GM23338 (cell line): ENCODE data around the gene CADPS. TPM values are rescaled to one million over a fixed set of nuclear protein-coding genes. Genes with fewer than 3 reads are reported as not detected.

Source experiments
- ATAC-seq: fragments of 200-7000 bp; cut with Tn5 transposase; 3 replicates; pipeline ENCODE4 v1.9.1; 2020
- DNase-seq: peaks from one replicate; pipeline ENCODE4 v3.0.0-alpha.2; 2015; ENCODE audit warnings: low spot score
- H2AFZ ChIP-seq: fragments of 200-600 bp; sonication (generic); 2 replicates; pipeline ENCODE4 v1.8.0; 2016; ENCODE audit warnings: antibody characterized with exemption, mild to moderate bottlenecking, moderate library complexity
- H3F3A ChIP-seq: fragments of 200-600 bp; sonication (generic); replicated peaks from 2 replicates; pipeline ENCODE4 v1.8.0; 2017; ENCODE audit warnings: antibody characterized with exemption, mixed run types, low read depth
- H3K27ac ChIP-seq: fragments of 200-600 bp; sonication (generic); 2 replicates; pipeline ENCODE4 v1.6.1; 2016; ENCODE audit warnings: low read depth
- H3K27me3 ChIP-seq: fragments of 200-600 bp; sonication (generic); 2 replicates; pipeline ENCODE4 v1.8.0; 2016; ENCODE audit warnings: mild to moderate bottlenecking, mixed run types, moderate library complexity; ENCODE audit not compliant: insufficient read depth
- H3K36me3 ChIP-seq: fragments of 200-600 bp; sonication (generic); 2 replicates; pipeline ENCODE4 v1.8.0; 2016; ENCODE audit warnings: mild to moderate bottlenecking; ENCODE audit not compliant: insufficient read depth
- H3K4me1 ChIP-seq: fragments of 200-600 bp; sonication (generic); 2 replicates; pipeline ENCODE4 v1.8.0; 2016; ENCODE audit warnings: mild to moderate bottlenecking, moderate library complexity; ENCODE audit not compliant: insufficient read depth
- H3K4me2 ChIP-seq: fragments of 200-600 bp; sonication (generic); 2 replicates; pipeline ENCODE4 v1.7.1; 2017; ENCODE audit warnings: mixed run types
- H3K4me3 ChIP-seq: fragments of 200-600 bp; sonication (generic); 2 replicates; pipeline ENCODE4 v1.6.1; 2016; ENCODE audit warnings: mixed run types
- H3K79me2 ChIP-seq: fragments of 200-600 bp; sonication (generic); replicated peaks from 2 replicates; pipeline ENCODE4 v1.8.0; 2017; ENCODE audit warnings: mild to moderate bottlenecking; ENCODE audit not compliant: insufficient read depth
- H3K9me2 ChIP-seq: fragments of 200-600 bp; sonication (generic); 2 replicates; pipeline ENCODE4 v1.8.0; 2017; ENCODE audit not compliant: insufficient read depth
- H4K20me1 ChIP-seq: fragments of 200-600 bp; sonication (generic); replicated peaks from 2 replicates; pipeline ENCODE4 v1.8.0; 2017; ENCODE audit warnings: mild to moderate bottlenecking; ENCODE audit not compliant: insufficient read depth
- H3K27ac Mint-ChIP-seq: 2 replicates; pipeline ENCODE4 v1.8.0; 2020; ENCODE audit warnings: inconsistent platforms, mild to moderate bottlenecking, moderate library complexity, mixed read lengths
- H3K27me3 Mint-ChIP-seq: 3 replicates; pipeline ENCODE4 v1.8.0; 2022; ENCODE audit warnings: low read depth, mild to moderate bottlenecking, moderate library complexity, mixed read lengths, inconsistent platforms; ENCODE audit not compliant: insufficient read depth, poor library complexity
- H3K36me3 Mint-ChIP-seq: 3 replicates; pipeline ENCODE4 v1.8.0; 2021; ENCODE audit warnings: low read depth, mild to moderate bottlenecking, inconsistent platforms, moderate library complexity, mixed read lengths
- H3K4me1 Mint-ChIP-seq: 3 replicates; pipeline ENCODE4 v1.8.0; 2020; ENCODE audit warnings: mild to moderate bottlenecking, inconsistent platforms, mixed read lengths
- H3K4me3 Mint-ChIP-seq: 3 replicates; pipeline ENCODE4 v1.8.0; 2021; ENCODE audit warnings: moderate library complexity, mild to moderate bottlenecking, inconsistent platforms, mixed read lengths
- H3K9me3 Mint-ChIP-seq: 3 replicates; pipeline ENCODE4 v1.8.0; 2020; ENCODE audit warnings: moderate library complexity, mild to moderate bottlenecking, inconsistent platforms, mixed read lengths
- CREB1 ChIP-seq: fragments of 250-450 bp; sonication (Bioruptor Pico); IDR thresholded peaks from 2 replicates; pipeline ENCODE4 v1.5.0; 2020; ENCODE audit warnings: low read depth, mild to moderate bottlenecking, moderate library complexity
- CTCF ChIP-seq, 2 experiments: fragments of 200-600 bp in 1 of 2; sonication (generic) in 1 of 2; conservative IDR thresholded peaks; 2 replicates each; pipeline versions ENCODE4 v1.5.1 to v1.6.1; 2016 to 2017; ENCODE audit warnings: antibody characterized with exemption in 2 of 2, low read depth in 2 of 2, mild to moderate bottlenecking in 2 of 2, moderate library complexity in 1 of 2
- ETS1 ChIP-seq: IDR thresholded peaks from 2 replicates; pipeline ENCODE4 v1.6.1; 2016; ENCODE audit warnings: antibody characterized with exemption
- EZH2 ChIP-seq: fragments of 200-600 bp; sonication (generic); IDR thresholded peaks from one replicate; pipeline ENCODE4 v1.8.0; 2017; ENCODE audit warnings: antibody characterized with exemption, mild to moderate bottlenecking, low read depth; ENCODE audit not compliant: unreplicated experiment
- EZH2phosphoT487 ChIP-seq: fragments of 200-600 bp; sonication (generic); IDR thresholded peaks from one replicate; pipeline ENCODE4 v1.8.1; 2018; ENCODE audit warnings: antibody characterized with exemption; ENCODE audit not compliant: unreplicated experiment
- JUNB ChIP-seq: IDR thresholded peaks from one replicate; pipeline ENCODE4 v1.6.1; 2016; ENCODE audit warnings: antibody characterized with exemption; ENCODE audit not compliant: unreplicated experiment
- NANOG ChIP-seq: IDR thresholded peaks from 2 replicates; pipeline ENCODE4 v1.6.1; 2016; ENCODE audit warnings: antibody characterized with exemption, borderline replicate concordance
- POLR2AphosphoS5 ChIP-seq: IDR thresholded peaks from 2 replicates; pipeline ENCODE4 v1.6.1; 2016; ENCODE audit warnings: antibody characterized with exemption, low read depth
- STAT1 ChIP-seq: IDR thresholded peaks from one replicate; pipeline ENCODE4 v1.6.1; 2016; ENCODE audit warnings: antibody characterized with exemption; ENCODE audit not compliant: unreplicated experiment
- ZNF114 ChIP-seq: fragments of 250-450 bp; sonication (Bioruptor Pico); IDR thresholded peaks from 2 replicates; pipeline ENCODE4 v1.5.0; 2020; ENCODE audit warnings: mild to moderate bottlenecking, moderate library complexity
- ZNF331 ChIP-seq: fragments of 250-450 bp; sonication (Bioruptor Pico); IDR thresholded peaks from 2 replicates; pipeline ENCODE4 v1.5.0; 2020; ENCODE audit warnings: low read depth, mild to moderate bottlenecking, moderate library complexity
- ZNF462 ChIP-seq: fragments of 250-450 bp; sonication (Bioruptor Pico); IDR thresholded peaks from 2 replicates; pipeline ENCODE4 v1.5.0; 2020; ENCODE audit warnings: mild to moderate bottlenecking, moderate library complexity
- polyA plus RNA-seq: library from polyadenylated mRNA; unstranded; fragments of >200 nt; fragmentation: Nextera tagmentation; extraction: Ambion mirVana; gene quantifications from 2 replicates; pipeline ENCODE4 v1.2.1, GENCODE V29; 2016
- total RNA-seq: library from RNA; depleted of rRNA; stranded (reverse); fragments of >200 nt; shearing (Covaris generic); gene quantifications from 2 replicates; pipeline ENCODE4 v1.2.3, GENCODE V29; 2014
- TF ChIP-seq, protein P1 (sequence below): IDR thresholded peaks from one replicate; pipeline ENCODE4 v1.6.1; 2018; ENCODE audit warnings: antibody characterized with exemption; ENCODE audit not compliant: unreplicated experiment

The CADPS gene
- total and polyA plus RNA-seq, 2 experiments from 2014 or later, result 14.7 to 22.0 TPM

DNA sequence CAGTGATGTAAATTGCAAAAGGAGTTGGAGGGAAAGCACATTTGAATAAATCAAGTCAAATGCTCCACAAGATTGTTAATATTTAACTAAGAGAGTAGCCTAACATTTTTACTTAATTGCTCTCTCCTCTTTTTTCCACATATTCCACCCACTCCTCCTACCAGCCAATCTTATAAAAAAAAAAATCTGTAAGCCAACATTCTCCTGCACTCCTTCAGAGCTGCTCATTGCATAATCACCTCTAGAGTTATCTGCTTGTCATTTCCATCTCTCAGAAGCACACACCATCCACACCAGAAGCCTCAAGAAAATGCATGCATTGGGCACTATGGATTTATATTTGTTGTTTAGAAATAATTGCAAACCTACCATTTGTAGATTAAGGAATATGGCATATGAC is 64.1 kb downstream of the CADPS start:
- Histone ChIP-seq H3K79me2 (no peaks in the 10 kb centered on the region), H3K27me3 (no peaks in the 10 kb centered on the region), H4K20me1 (no peaks in the 10 kb centered on the region), H3K36me3 (no peaks in the 10 kb centered on the region), H3K4me2 (no peak overlapping the region), H2AFZ (no peak overlapping the region), H3F3A (no peaks in the 10 kb centered on the region), H3K9me2 (no peaks in the 10 kb centered on the region), H3K27ac (no peak overlapping the region), H3K4me3 (no peak overlapping the region), H3K4me1 (peaks cover 7% of the 10 kb centered on the region)
- Mint-ChIP-seq H3K4me3 (no peak overlapping the region), H3K36me3 (no peaks in the 10 kb centered on the region), H3K4me1 (peaks cover 24% of the 10 kb centered on the region), H3K9me3 (no peaks in the 10 kb centered on the region), H3K27ac (no peak overlapping the region), H3K27me3 (no peaks in the 10 kb centered on the region)
- no peak for DNase-seq
- ATAC-seq, result no peak
- no peak for TF ChIP-seq EZH2phosphoT487
- TF ChIP-seq, protein P1, sequence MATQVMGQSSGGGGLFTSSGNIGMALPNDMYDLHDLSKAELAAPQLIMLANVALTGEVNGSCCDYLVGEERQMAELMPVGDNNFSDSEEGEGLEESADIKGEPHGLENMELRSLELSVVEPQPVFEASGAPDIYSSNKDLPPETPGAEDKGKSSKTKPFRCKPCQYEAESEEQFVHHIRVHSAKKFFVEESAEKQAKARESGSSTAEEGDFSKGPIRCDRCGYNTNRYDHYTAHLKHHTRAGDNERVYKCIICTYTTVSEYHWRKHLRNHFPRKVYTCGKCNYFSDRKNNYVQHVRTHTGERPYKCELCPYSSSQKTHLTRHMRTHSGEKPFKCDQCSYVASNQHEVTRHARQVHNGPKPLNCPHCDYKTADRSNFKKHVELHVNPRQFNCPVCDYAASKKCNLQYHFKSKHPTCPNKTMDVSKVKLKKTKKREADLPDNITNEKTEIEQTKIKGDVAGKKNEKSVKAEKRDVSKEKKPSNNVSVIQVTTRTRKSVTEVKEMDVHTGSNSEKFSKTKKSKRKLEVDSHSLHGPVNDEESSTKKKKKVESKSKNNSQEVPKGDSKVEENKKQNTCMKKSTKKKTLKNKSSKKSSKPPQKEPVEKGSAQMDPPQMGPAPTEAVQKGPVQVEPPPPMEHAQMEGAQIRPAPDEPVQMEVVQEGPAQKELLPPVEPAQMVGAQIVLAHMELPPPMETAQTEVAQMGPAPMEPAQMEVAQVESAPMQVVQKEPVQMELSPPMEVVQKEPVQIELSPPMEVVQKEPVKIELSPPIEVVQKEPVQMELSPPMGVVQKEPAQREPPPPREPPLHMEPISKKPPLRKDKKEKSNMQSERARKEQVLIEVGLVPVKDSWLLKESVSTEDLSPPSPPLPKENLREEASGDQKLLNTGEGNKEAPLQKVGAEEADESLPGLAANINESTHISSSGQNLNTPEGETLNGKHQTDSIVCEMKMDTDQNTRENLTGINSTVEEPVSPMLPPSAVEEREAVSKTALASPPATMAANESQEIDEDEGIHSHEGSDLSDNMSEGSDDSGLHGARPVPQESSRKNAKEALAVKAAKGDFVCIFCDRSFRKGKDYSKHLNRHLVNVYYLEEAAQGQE, result no peak
- no peak for TF ChIP-seq CTCF (conservative IDR thresholded peaks at IDR 0.05; ENCODE audit: low read depth in 2 of 2)
- TF ChIP-seq STAT1, result no peak
- no peak for TF ChIP-seq ETS1
- TF ChIP-seq NANOG, result no peak
- no peak for TF ChIP-seq POLR2AphosphoS5
- no peak for TF ChIP-seq ZNF331 (CRISPR knock-in tag)
- no peak for TF ChIP-seq CREB1 (CRISPR knock-in tag)
- TF ChIP-seq JUNB, result no peak
- TF ChIP-seq EZH2, result no peak
- no peak for TF ChIP-seq ZNF114 (CRISPR knock-in tag)
- no peak for TF ChIP-seq ZNF462
